HG02884 (cell line): ENCODE results near the gene ANKRD1.

Experiments used
- ATAC-seq: cut with Tn5 transposase; IDR thresholded peaks from one replicate; pipeline ENCODE4 v1.9.1; 2021; ENCODE audit warnings: mild to moderate bottlenecking, moderate library complexity; ENCODE audit not compliant: unreplicated experiment

Gene ANKRD1

GRCh38 chr10:90936276-90936659 lies 15.4 kb upstream of the ANKRD1 start:
- ATAC-seq: no peak

DNA sequence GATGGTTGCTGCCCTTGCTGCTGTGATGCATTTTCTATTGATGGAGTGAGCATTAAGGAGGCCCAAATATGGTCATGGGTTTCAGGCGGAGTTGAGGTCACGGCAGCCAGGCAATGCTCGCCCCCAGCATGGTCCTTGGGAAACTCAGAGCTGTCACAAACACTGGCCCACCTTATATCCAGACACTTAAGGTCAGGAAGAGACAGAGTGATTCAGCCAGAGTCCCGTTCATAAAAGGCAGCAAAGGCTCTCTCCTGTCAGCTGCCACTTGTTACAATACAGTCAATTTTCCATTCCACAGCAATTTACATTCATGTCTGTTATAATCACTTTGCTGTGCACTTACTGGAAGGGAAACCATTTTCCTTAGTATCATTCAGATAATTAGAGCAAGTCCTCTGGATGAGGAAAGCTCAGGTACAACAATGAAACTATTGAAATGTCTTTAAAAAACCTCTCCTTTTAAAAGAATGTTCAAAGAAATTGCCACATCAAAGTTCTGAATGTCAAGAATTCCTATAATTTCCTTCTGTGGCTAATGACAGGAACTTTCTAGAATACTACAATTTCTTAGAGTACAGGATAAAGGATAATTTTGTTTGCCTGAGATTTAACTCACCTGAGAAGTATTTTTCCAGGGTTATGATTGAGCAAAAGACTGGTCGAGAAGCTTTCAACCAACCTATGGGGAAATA lies 14.8 kb upstream of the ANKRD1 start:
- ATAC-seq: no peak

GRCh38 chr10:90930971-90931871 lies 10.3 kb upstream of the ANKRD1 start:
- ATAC-seq: no peak

- no peak for ATAC-seq
Observed at GRCh38 chr10:90930070-90930837, 9.4 kb upstream of the ANKRD1 start.

- no peak for ATAC-seq
Observed at GRCh38 chr10:90929179-90929578, 8.3 kb upstream of the ANKRD1 start.

GRCh38 chr10:90927293-90927692 lies 6.4 kb upstream of the ANKRD1 start:
- no peak for ATAC-seq

DNA sequence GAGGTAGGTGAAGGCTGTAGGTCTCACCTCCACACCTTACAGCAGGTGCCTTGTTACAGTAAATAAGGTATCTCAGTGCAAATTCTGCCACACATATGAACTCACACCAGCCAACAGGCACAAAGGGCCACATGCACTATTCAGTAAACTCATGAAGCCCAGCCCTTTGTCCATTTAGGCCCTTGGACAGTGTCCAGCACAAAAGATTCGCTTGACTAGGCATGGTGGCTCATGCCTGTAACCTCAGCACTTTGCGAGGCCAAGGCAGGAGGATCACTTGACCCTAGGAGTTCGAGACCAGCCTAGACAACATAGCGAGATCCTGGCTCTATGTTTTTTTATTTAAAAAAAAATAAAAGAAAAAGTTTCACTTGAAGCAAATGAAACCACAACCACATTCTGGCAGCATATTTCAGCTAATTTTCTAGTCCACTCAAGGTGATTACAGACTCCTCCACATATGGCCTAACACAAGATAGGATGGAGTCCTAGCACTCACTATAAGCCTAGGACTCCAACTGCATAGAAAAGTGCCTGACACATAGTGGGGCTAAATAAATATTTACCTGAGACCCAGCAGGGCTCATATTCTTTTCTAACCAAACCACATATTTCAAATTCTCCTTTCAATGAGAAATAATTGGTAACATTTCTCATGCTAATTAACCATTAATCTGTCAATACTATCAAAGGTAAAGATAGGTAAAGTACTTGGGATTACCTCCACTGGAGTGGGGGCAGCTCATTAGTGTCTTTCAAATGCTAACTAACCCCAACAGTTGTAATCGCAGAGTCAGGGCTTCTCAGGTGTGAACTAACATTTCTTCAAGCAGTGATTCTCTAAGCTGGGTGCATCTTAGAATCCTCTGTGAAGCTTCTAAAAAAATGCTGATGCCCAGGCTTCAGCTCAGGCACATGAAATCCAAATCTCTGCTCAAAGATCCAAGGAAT lies 4.5 kb upstream of the ANKRD1 start:
- no peak for ATAC-seq

DNA sequence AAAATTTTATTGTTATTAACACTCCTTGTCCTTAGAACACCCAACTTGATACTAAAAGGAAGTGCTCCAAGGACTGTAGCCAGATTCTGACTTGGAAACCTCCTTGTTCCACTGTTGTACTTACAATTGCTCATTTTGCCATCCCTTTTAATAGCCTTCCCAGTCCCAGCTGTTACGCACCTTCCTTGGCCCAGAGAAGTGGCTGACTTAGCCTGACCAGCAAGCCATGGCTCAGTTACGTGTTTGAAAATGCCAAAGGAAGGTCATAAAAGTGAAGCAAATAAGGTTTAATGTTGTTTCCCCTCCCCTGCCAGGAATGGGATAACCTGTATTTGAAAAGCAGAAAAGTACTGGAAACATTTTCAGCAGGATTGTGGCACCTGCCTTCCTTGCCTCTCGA lies 3.7 kb upstream of the ANKRD1 start:
- ATAC-seq: no peak

- no peak for ATAC-seq
Observed at GRCh38 chr10:90923111-90923731, 2.3 kb upstream of the ANKRD1 start.

DNA sequence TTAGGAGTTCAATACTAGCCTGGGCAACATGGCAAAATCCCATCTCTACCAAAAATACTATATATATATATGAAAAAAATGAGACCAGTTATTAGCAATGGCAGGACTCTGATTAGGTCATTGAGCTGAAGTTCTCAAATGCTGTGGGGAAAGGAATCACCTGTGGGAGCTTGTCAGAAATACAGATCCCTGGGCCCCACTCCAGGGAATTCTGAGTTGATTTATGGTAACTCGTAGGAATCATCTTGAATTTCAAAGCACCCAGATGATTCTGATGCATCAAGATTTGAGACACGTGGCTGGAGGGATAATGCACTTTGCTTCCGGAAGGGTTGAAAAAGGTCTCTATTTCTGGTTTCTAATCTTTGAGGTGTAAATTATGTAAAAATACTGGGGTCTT lies 1.0 kb upstream of the ANKRD1 start:
- no peak for ATAC-seq

GRCh38 chr10:90919683-90920574 lies 958 bp downstream of the ANKRD1 start:
- ATAC-seq: no peak

GRCh38 chr10:90917968-90918318 lies 2.9 kb downstream of the ANKRD1 start:
- ATAC-seq: no peak

DNA sequence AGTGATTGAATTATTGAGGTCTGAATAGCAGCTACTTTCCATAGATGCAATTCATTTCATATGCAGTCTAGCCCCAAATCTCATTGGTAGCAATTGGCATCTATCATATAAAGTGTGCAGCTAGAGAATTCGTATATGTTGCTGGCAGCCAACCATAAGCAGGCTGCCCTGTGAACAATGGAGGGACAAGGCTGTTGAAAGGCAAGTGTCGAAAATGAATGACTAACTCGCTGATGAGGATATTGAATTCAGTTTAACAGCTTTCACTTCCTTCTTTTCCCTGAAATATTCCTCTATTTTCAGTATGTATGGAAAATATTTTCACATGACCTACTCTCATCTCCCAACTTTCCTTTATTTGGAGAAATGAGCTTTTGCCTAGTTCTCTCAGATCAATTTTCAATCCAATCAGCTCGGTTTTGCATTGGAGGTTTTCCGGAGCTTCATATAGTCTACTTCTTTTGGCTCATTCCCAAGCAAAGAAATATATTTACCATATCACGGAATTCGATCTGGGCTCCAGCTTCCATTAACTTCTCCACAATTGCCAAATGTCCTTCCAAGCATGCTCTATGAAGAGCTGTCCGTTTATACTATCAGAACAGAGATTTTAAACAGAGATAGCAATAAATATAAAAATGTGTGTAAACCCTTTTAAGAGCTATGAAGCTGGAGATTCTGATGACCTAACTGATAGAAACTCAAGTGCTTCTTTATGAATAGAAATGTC lies 3.5 kb downstream of the ANKRD1 start:
- ATAC-seq: no peak

DNA sequence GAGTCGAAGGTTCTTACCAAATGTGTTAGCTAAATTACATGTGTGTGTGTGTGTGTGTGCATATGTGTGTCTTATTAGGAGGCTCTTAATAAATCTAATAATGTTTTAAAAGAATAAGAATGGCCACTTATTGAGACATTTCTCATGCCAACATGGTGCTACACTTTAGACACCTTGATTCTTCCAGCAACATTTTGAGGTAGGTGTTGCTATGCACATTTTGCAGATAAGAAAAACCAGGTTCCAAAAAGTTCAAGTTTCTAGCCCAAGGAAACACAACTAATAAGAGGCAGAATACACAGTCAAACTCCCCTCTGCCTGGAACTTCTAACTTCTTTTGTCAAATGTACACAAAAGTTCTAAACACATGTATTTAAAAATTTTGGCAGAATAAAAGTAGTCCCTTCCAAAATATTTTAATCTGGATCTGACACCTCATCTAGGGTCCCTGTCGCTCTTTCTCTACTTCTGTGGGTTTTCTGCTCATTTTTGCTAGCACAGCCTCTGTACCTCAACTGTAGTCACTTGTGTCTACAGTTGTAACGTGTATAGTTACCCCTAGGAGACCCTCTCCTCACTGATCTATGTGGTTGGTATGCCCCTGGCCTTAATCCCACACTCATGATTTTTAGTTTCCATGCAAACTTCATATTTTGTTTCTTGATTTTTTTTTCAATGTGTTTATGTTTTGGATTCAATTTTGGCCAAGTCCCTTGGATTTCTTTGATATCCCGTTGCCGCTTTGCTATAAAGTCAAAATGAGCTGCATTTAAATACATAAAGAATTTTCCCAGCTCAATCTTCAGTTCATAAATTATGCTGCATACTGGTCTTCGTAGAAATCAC lies 4.3 kb downstream of the ANKRD1 start:
- ATAC-seq: no peak

DNA sequence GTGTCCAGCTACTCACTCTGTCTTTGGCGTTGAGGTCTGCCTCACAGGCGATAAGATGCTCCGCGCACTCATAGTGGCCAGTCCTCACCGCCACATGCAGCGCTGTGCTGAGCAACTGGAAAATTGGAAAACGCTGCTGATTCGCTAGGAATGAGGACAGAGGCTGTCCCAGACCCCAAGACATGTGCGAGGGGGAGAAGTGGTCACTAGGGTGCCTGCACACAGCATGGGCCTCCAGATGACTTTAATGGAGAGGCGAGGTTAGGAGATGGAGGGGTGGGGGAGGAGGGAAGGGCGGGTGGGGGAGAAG lies 5.2 kb downstream of the ANKRD1 start:
- ATAC-seq: no peak

DNA sequence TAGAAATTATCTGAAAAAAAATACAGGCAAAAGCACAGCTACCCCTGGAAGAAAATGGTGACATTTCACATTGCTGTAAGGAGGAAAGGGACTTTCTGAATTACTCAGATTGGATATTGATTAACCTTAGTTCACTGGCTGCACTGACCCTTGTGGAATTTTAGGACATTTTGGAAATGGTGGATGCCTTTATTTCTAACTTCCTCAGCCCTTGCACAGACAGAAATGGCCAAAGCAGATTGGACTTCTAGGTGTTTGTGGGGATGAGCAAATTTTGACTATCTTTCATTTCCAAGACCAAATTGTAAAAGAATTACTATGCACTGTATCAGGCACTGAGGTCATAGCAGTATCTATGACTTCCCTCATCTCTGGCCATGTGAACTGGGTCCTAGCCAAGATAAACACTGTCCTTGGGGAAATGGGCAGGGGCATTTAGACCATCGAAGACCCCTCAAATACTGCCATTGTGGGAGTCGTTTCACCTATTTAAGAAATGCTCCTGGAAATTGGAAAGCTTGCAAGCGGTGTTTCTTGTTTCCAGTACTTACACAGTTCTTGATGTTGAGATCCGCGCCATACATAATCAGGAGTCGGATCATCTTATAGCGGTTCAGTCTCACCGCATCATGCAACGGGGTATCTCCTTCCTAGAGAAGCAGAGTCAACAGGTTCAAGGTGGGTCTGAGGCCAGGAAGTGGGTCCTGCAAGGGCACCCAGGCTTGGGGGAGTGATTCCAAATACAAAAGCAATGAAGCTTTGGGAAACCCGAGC lies 5.7 kb downstream of the ANKRD1 start:
- ATAC-seq: no peak
